MM.1S (cell line): ENCODE data around the gene MYH11.

ENCODE experiments used
- EZH2 ChIP-seq: fragments of 300-600 bp; sonication (generic); optimal IDR thresholded peaks from 2 replicates; pipeline ENCODE3; 2017; ENCODE audit warnings: low read depth, mild to moderate bottlenecking, antibody characterized with exemption, low read length, mixed read lengths
- TF ChIP-seq, protein P1 (sequence below): fragments of 300-600 bp; sonication (generic); IDR thresholded peaks from 2 replicates; pipeline ENCODE4 v1.5.1; 2016; ENCODE audit warnings: antibody characterized with exemption, low read length, mixed read lengths

DNA sequence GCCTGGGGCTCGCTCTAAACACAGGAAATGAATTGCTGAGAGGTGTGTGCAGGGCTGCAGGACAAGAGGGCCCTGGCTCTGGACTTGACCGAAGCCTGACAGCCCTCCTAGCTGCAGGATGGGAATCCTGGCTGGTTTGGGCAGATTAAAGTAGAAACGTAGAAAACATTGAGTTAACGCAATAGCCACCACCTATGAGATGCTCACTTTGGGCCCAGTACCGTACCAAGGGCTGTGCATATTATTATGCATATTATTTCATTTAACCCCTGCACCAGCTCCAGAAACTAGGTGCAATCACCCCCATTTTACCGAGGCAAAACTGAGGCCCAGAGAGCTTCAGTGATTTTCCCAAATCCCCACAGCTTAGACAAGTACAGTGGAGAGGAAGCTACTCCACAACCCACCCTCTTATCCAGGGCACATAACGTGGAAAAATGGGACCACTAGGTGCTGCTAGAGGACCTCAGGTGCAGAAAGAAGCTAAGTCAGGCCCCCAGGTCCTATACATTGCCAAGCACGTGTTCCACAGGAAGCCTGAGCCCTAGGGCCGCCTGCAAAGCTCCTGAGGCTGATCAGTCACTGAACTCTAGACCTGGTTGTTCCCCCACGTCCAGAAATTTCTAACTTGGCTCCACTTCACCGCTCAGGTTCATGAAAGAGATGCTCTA is 79.2 kb downstream of the MYH11 start:
- TF ChIP-seq, protein P1, sequence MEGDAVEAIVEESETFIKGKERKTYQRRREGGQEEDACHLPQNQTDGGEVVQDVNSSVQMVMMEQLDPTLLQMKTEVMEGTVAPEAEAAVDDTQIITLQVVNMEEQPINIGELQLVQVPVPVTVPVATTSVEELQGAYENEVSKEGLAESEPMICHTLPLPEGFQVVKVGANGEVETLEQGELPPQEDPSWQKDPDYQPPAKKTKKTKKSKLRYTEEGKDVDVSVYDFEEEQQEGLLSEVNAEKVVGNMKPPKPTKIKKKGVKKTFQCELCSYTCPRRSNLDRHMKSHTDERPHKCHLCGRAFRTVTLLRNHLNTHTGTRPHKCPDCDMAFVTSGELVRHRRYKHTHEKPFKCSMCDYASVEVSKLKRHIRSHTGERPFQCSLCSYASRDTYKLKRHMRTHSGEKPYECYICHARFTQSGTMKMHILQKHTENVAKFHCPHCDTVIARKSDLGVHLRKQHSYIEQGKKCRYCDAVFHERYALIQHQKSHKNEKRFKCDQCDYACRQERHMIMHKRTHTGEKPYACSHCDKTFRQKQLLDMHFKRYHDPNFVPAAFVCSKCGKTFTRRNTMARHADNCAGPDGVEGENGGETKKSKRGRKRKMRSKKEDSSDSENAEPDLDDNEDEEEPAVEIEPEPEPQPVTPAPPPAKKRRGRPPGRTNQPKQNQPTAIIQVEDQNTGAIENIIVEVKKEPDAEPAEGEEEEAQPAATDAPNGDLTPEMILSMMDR = peak; percentile 37
- no peak for TF ChIP-seq EZH2
